SJCRH30 (cell line): ENCODE results near the gene LGI1. TPM values are rescaled to one million over a fixed set of nuclear protein-coding genes. Genes with fewer than 3 reads are reported as not detected.

ENCODE experiments used
- DNase-seq, 2 experiments: peaks; one replicate each; pipeline ENCODE4 v3.0.0-alpha.2; 2015 to 2020
- H3K27ac ChIP-seq: fragments of 250-450 bp; sonication (Bioruptor Pico); 2 replicates; pipeline ENCODE4 v1.5.1; 2020; ENCODE audit warnings: mild to moderate bottlenecking, moderate library complexity
- H3K27me3 ChIP-seq: fragments of 250-450 bp; sonication (Bioruptor Pico); 2 replicates; pipeline ENCODE4 v1.5.1; 2020; ENCODE audit warnings: mild to moderate bottlenecking, moderate library complexity
- H3K36me3 ChIP-seq: fragments of 250-450 bp; sonication (Bioruptor Pico); 2 replicates; pipeline ENCODE4 v1.5.1; 2020; ENCODE audit warnings: mild to moderate bottlenecking, moderate library complexity
- H3K4me1 ChIP-seq: fragments of 250-450 bp; sonication (Bioruptor Pico); 2 replicates; pipeline ENCODE4 v1.5.1; 2020; ENCODE audit warnings: mild to moderate bottlenecking, moderate library complexity
- H3K4me3 ChIP-seq: fragments of 250-450 bp; sonication (Bioruptor Pico); 2 replicates; pipeline ENCODE4 v1.5.1; 2020; ENCODE audit warnings: mild to moderate bottlenecking, moderate library complexity
- H3K9me3 ChIP-seq: fragments of 250-450 bp; sonication (Bioruptor Pico); replicated peaks from 2 replicates; pipeline ENCODE4 v1.5.1; 2020; ENCODE audit warnings: mild to moderate bottlenecking, moderate library complexity
- total RNA-seq: library from RNA; depleted of rRNA; stranded (reverse); fragments of >200 nt; shearing (Covaris generic); gene quantifications from 2 replicates; pipeline ENCODE4 v1.2.3, GENCODE V29; 2014; rRNA removed

LGI1 gene
- not detected in 2 replicates for total RNA-seq

DNA sequence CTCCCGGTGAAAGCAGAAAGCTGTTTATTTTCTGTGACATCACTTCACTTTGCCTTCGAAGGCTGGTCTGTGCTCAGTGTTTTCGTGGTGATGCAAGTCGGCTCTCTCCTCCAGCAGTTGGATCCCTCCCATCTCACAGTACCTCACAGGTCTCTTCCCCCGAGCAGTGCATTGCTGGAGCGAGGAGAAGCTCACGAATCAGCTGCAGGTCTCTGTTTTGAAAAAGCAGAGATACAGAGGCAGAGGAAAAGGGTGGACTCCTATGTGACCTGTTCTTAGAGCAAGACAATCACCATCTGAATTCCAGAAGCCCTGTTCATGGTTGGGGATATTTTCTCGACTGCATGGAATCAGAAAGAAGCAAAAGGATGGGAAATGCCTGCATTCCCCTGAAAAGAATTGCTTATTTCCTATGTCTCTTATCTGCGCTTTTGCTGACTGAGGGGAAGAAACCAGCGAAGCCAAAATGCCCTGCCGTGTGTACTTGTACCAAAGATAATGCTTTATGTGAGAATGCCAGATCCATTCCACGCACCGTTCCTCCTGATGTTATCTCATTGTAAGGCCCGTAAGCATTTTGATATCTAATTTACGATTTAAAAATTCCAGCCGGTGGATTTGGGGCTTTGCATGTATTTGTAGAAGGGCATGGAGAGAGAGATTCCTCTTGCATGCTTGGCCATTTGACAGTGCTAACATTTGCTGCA lies at the start of gene LGI1:
TSS of gene LGI1 (plus strand) at position 136 of the 707 bp plus-strand sequence. CDS start at position 345, 209 bp downstream.
- Histone ChIP-seq H3K4me1 (peaks cover 1% of the 10 kb centered on the region; the same call in 1 of the 2 replicates), H3K36me3 (no peaks in the 10 kb centered on the region), H3K27me3 (no peaks in the 10 kb centered on the region; the same call in 1 of the 2 replicates), H3K27ac (no peak within 1 kb of the TSS), H3K4me3 (no peak within 1 kb of the TSS), H3K9me3 (no peaks in the 10 kb centered on the region)
- no peak for DNase-seq

DNA sequence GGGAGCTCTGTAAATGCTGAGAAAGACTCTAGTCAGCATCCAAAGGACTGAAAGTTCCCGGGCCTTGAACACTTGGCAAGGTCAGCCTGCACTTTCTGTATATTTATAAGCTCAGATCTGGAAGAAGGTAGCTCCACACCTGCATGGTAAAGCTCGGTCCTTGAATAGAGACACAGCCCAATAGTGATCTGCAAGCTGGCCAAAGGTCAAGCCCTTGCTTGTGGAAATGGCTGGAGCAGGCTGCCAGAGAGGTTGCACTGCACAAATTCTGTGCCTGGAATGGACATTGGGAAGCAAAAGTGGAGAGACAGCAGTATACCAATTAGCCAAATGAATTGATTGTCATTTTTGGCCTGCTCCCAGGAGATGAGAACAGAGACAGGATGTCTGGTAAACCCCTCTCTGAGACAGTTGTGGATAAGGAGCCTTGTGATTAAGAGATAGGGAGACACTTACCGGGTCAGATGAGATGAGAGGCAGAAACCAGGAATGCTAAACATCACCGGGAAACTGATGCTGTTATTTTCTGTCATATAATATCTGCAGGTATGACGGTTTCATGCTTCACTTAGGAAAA lies 47.3 kb upstream of the LGI1 start:
- H3K9me3 ChIP-seq, result no peaks in the 10 kb centered on the region
- no peaks in the 10 kb centered on the region for H3K27me3 ChIP-seq
- H3K4me1 ChIP-seq, result peaks cover 18% of the 10 kb centered on the region; the same call in 1 of the 2 replicates
- peak overlapping the region; percentile 11; the same call in 1 of the 2 replicates for H3K27ac ChIP-seq
- H3K36me3 ChIP-seq, result no peaks in the 10 kb centered on the region
- no peak overlapping the region for H3K4me3 ChIP-seq
- DNase-seq, result peak; percentile 12 to 34

DNA sequence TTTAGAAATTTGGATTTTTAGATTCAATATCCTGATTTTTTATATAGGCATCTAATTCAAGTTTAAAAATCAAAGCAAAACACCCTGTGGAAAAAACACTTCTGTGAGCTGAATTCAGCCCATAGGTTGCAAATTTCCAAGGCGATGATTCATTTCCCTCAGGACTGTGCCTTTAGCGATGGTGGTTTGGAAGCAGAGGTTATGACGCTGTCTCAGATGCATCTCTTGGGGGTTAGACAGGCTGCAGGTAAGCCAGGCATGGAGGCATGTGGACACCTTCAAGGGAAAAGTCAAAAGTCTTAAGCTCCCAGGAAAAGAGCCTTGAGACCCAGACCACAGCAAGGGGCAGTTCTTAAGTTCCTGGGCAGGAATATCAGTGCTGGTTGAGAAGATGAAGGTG lies 45.8 kb upstream of the LGI1 start:
- H3K36me3 ChIP-seq, result no peaks in the 10 kb centered on the region
- no peak overlapping the region for H3K27ac ChIP-seq
- H3K4me1 ChIP-seq, result peaks cover 18% of the 10 kb centered on the region; the same call in 1 of the 2 replicates
- no peaks in the 10 kb centered on the region for H3K27me3 ChIP-seq
- DNase-seq, result no peak
- no peak overlapping the region for H3K4me3 ChIP-seq
- H3K9me3 ChIP-seq, result no peaks in the 10 kb centered on the region

DNA sequence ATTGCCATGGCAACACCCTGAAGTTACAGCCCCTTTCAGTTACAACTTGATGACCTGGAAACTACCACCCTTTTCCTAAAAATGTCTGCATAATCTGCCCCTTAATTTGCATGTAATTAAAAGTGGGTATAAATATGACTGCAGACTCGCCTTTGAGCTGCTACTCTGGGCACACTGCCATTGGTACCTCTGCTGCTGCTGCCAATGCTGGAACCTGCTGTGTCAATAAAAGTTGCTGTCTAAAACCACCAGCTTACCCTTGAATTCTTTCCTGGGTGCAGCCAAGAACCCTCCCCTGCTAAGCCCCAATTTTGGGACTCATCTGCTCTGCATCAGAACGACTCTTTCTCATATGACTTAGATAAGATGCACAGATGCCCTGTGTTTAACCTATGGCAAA lies 45.1 kb upstream of the LGI1 start:
- no peaks in the 10 kb centered on the region for H3K27me3 ChIP-seq
- H3K4me1 ChIP-seq, result peaks cover 18% of the 10 kb centered on the region; the same call in 1 of the 2 replicates
- no peak overlapping the region for H3K27ac ChIP-seq
- no peak overlapping the region for H3K4me3 ChIP-seq
- DNase-seq, result no peak
- no peaks in the 10 kb centered on the region for H3K9me3 ChIP-seq
- H3K36me3 ChIP-seq, result no peaks in the 10 kb centered on the region

DNA sequence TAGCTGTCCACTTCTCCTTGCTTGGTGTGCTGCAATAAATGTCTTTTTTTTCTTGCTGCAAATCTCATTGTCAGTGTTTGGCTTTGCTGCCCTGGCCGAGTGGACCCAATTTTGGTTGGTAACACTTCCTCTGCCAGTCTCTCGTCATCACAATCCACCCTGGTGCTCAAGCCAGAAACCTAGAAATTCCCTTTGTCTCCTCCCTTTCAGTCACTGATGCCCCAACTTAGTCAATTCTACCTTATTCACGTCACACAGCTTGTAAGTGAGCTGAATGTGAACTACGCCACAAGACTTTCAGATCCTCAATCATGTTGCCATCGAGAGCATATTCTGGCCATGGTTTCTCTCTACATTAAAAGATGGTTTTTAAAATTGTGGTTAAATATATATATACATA lies 42.4 kb upstream of the LGI1 start:
- Histone ChIP-seq H3K4me3 (no peak overlapping the region), H3K9me3 (no peaks in the 10 kb centered on the region), H3K27me3 (no peaks in the 10 kb centered on the region), H3K4me1 (peaks cover 12% of the 10 kb centered on the region; the same call in 1 of the 2 replicates), H3K36me3 (no peaks in the 10 kb centered on the region), H3K27ac (no peak overlapping the region)
- no peak for DNase-seq

DNA sequence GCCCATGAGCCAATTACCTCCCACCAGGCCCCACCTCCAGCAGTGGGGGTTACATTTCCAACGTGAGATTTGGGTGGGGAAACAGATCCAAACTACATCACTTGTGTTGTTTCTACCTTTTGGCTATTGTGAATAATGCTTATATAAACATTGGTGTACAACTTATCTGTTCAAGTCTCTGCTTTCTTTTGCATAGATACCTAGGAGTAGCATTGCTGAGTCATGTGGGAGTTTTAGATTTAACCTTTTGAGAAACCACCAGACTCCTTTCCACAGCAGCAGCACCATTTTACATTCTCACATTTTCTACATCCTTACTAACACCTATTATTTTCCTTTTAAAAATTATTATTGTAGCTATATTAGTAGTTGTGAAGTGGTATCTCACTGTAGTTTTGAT lies 41.0 kb upstream of the LGI1 start:
- no peak for DNase-seq
- H3K9me3 ChIP-seq, result no peaks in the 10 kb centered on the region
- H3K4me1 ChIP-seq, result peaks cover 3% of the 10 kb centered on the region; the same call in 1 of the 2 replicates
- H3K27ac ChIP-seq, result no peak overlapping the region
- H3K4me3 ChIP-seq, result no peak overlapping the region
- H3K36me3 ChIP-seq, result no peaks in the 10 kb centered on the region
- H3K27me3 ChIP-seq, result no peaks in the 10 kb centered on the region

DNA sequence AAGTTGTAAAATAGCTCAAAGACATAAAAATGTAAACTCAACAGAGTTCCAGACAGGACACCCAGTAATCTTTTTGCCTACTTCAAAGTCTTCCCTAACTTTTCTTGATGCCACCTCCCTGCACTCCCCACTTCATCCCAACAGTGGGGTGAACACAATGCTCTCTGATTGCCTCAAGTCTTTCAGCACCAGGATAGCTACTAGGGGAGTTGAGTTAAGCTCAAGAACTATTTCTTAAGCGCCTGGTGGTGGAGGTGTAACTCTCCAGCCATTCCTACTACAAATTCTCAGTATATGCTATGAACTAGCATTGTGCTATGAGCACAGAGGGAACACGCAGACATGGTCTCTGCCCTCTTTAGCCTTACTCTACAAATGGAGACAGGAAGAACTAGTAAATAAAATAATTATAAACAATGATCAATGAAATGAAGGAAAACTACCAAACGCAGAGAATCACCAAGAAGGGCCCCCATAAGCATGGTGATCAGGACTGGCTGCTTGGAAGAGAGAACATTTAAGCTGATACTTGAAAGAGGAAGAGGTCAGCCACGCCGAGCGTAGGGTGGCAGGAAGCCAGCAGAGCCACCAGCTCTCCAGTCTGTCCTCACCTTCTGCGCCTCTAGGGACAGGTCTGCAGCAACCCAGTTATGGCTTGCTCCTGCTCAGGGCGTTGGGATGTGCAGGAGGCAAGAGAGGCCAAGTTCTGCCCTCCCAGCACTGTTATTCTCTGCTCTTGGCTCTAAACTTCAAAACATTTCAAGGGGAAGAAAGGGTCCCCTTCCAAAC lies 38.6 kb upstream of the LGI1 start:
- no peak for DNase-seq
- H3K4me3 ChIP-seq, result no peak overlapping the region
- H3K27ac ChIP-seq, result no peak overlapping the region

DNA sequence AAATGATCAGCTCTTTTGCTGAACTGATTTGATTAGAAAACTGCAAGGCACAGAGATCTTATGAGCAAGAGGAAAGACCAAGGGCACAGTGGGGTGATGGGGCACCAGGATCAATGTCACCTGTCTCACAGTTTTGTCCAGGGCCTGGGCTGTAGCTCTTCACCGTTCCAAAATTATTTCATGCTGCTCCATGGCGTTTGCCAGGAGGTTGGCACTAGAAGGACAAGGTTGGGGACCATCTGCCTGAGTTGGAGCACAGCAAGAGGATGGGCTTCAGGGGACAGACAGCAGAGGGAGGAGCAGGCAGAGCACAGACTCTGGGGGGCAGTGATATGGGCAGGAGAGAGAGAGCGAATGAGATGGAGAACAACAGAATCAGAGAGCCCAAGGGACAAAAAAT lies 37.8 kb upstream of the LGI1 start:
- no peak overlapping the region for H3K4me3 ChIP-seq
- no peak for DNase-seq
- no peak overlapping the region for H3K27ac ChIP-seq
- H3K4me1 ChIP-seq, result no peaks in the 10 kb centered on the region
- no peaks in the 10 kb centered on the region for H3K27me3 ChIP-seq
- no peaks in the 10 kb centered on the region for H3K36me3 ChIP-seq
- H3K9me3 ChIP-seq, result no peaks in the 10 kb centered on the region

More for the DNA sequence above, 38.6 kb upstream of the LGI1 start:
- Histone ChIP-seq H3K4me1 (no peaks in the 10 kb centered on the region), H3K27me3 (no peaks in the 10 kb centered on the region), H3K9me3 (no peaks in the 10 kb centered on the region), H3K36me3 (no peaks in the 10 kb centered on the region)

DNA sequence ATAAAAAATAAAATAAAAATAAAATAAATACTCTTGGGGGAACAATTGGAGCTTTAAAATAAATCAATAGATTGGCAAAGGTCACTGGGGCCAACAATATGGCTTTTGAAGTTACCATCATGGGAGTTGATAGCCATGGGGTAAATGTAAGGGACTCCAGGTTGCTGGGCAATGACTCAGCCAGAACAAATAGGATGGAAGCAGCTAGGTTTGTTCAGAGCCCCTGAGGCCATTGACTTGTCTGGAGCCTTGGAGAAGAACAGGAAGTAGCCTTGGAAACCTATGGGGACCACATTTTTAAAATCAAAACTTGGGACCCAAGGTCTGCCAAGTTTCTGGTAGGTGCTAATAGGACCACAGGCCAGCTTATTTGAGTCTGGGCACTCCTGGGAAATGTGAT lies 35.2 kb upstream of the LGI1 start:
- no peaks in the 10 kb centered on the region for H3K4me1 ChIP-seq
- no peaks in the 10 kb centered on the region for H3K36me3 ChIP-seq
- no peaks in the 10 kb centered on the region for H3K27me3 ChIP-seq
- H3K4me3 ChIP-seq, result no peak overlapping the region
- no peaks in the 10 kb centered on the region for H3K9me3 ChIP-seq
- H3K27ac ChIP-seq, result no peak overlapping the region
- no peak for DNase-seq

DNA sequence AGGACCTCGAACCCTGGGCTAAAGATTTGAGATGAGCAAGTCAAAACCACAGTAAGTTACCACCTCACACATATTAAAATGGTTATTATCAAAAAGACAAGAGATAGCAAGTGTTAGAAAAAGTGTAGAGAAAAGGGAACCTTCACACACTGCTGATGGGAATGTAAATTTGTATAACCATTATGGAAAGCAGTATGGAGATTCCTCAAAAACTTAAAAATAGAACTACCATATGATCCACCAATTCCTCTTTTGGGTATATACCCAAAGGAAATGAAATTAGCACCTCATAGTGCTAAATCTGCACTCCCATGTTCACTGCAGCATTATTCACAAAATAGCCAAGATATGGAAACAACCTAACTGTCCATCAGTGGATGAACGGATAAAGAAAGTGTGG lies 34.6 kb upstream of the LGI1 start:
- DNase-seq, result no peak
- H3K4me1 ChIP-seq, result no peaks in the 10 kb centered on the region
- no peak overlapping the region for H3K27ac ChIP-seq
- no peaks in the 10 kb centered on the region for H3K27me3 ChIP-seq
- no peaks in the 10 kb centered on the region for H3K36me3 ChIP-seq
- no peaks in the 10 kb centered on the region for H3K9me3 ChIP-seq
- no peak overlapping the region for H3K4me3 ChIP-seq

DNA sequence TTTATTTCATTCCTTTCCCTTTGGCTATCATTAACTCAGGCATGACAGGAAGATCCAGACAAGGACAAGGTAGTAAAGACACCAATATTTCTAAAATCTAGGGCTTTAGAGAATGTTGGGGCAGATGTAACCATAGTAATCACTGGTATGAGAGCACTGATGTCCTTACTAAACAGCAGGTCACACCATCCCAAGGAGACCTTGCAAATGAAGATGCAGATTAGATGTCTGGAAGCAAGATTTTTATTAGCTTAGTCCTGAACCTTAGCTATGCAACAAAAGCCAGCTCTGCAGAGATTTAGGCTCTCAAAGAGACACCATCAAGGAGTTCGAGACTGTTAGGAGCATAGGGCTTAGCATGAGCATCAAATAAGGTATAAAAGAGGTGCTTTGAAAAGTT lies 31.7 kb upstream of the LGI1 start:
- H3K9me3 ChIP-seq, result no peaks in the 10 kb centered on the region
- DNase-seq, result no peak
- H3K4me3 ChIP-seq, result no peak overlapping the region
- no peak overlapping the region for H3K27ac ChIP-seq
- H3K27me3 ChIP-seq, result no peaks in the 10 kb centered on the region
- H3K4me1 ChIP-seq, result no peaks in the 10 kb centered on the region
- no peaks in the 10 kb centered on the region for H3K36me3 ChIP-seq

DNA sequence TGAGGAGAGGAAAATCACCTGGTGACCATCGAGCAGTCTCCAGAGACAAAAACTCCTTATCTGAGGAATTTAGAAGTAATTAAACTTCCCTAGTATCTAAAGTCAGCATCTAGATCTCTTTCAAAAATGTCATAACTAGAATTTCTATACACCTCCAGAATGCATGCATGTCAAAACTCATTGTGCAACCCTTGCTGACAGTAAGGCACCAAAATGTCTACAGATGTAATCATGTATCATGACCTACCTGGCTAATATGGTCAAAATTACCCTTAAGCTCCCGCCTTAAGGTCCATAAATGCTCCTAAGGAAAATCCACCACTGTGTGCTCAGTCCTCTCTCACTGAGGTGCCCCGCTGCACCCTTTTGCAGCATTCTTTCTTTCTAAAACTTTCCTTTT lies 16.4 kb upstream of the LGI1 start:
- Histone ChIP-seq H3K4me3 (no peak overlapping the region), H3K4me1 (peaks cover under 1% of the 10 kb centered on the region), H3K27me3 (no peaks in the 10 kb centered on the region), H3K36me3 (no peaks in the 10 kb centered on the region), H3K9me3 (no peaks in the 10 kb centered on the region), H3K27ac (no peak overlapping the region)
- no peak for DNase-seq

DNA sequence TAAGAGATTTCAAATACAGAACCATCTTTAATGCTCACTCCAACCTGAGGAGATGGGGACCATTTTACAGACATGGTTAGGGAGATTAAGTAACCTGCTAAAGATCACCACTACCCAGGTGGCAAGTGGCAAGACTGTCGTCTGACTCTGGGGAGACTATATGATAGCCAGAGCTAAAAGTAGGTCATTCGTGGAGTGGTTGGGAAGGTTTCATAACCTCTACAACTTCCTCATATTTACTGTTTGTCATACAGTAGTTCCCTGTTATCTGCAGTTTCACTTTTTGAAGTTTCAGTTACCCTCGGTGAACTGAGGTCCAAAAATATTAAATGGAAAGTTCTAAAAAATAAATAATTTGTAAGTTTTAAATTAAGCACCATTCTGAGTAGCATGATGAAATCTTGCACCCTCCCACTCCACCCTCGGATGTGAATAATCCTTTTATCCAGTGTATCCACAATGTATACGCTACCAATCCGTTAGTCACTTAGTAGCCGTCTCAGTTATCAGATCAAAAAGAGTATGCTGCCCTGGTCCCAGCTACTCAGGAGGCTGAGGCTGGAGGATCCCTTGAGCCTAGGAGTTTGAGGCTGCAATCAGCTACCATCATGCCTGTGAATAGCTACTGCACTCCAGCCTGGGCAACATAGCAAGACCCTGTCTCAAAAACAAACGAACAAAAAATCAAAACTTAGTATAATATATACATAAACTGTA lies 14.9 kb upstream of the LGI1 start:
- Histone ChIP-seq H3K9me3 (no peaks in the 10 kb centered on the region), H3K4me3 (no peak overlapping the region), H3K4me1 (peaks cover 5% of the 10 kb centered on the region), H3K27me3 (no peaks in the 10 kb centered on the region), H3K36me3 (no peaks in the 10 kb centered on the region), H3K27ac (no peak overlapping the region)
- DNase-seq, result no peak

DNA sequence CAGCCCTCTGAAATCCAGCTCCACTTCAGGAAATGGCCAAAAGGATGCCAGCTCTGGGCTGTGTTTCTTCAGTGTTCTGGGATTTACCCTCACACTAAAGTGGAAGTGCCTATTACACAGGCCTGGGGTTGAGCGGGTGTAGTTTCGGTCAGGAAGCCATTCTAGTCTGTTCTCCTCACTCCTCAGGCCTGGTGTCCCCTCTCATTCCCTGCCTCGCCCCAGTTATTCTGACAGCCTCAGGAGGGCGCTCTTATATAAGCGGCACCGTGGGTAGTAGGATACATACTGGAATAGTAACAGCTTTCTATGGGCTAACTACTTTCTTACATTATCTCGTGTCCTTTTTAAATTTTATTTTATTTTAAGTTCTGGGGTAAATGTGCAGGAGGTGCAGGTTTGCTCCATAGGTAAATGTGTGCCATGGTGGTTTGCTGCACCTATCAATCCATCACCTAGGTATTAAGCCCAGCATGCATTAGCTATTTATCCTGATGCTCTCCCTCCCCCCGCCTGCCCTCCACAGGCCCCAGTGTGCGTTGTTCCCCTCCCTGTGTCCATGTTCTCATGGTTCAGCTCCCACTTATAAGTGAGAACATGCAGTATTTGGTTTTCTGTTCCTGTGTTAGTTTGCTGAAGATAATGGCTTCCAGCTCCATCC lies 12.2 kb upstream of the LGI1 start:
- peaks cover 9% of the 10 kb centered on the region for H3K4me1 ChIP-seq
- no peaks in the 10 kb centered on the region for H3K36me3 ChIP-seq
- no peak overlapping the region for H3K27ac ChIP-seq
- H3K27me3 ChIP-seq, result no peaks in the 10 kb centered on the region
- peak; percentile 43 to 60 for DNase-seq
- no peaks in the 10 kb centered on the region for H3K9me3 ChIP-seq
- H3K4me3 ChIP-seq, result no peak overlapping the region
